Head of caudate nucleus (tissue), 42 donors: ENCODE results near the gene WLS.

Experiments
- DNase-seq, 42 donors: peaks; one replicate each; pipeline versions ENCODE4 v3.0.0 to v3.0.0-alpha.2; 2020 to 2021; ENCODE audit warnings: mixed read lengths in 7 of 42
- intact Hi-C: fragments of 100-400 bp; cut with DNase I; formaldehyde crosslinking; loops from one replicate; pipeline ENCODE4 v1.15.0; 2022

Gene WLS

GRCh38 chr1:68230484-68230802 is 1.9 kb downstream of the WLS start:
- intact Hi-C loops = loop anchor here (10.0 kb wide), 2 partner anchors 64 to 94 kb away; no protein-coding TSS in a partner anchor
- DNase-seq = peak in 3 of 42 donors; percentile 15 to 21 (median 15)

- DNase-seq = peak in 1 of 42 donors; percentile 46
- intact Hi-C loops = loop anchor here (10.0 kb wide), 2 partner anchors 65 to 95 kb away; no protein-coding TSS in a partner anchor
These were observed 2.5 kb downstream of the WLS start for GRCh38 chr1:68229650-68230483.

- intact Hi-C loops = no loop called here
- no peak for DNase-seq
These were observed 3.5 kb downstream of the WLS start for GRCh38 chr1:68228851-68229250.

GRCh38 chr1:68227598-68227997 is 4.7 kb downstream of the WLS start:
- no peak for DNase-seq
- intact Hi-C loops = no loop called here

- intact Hi-C loops = no loop called here
- no peak for DNase-seq
These were observed 6.5 kb downstream of the WLS start for GRCh38 chr1:68225781-68226180.

- no peak for DNase-seq
- intact Hi-C loops = no loop called here
These were observed 8.6 kb downstream of the WLS start for GRCh38 chr1:68223687-68224086.

- no peak for DNase-seq
- intact Hi-C loops = no loop called here
These were observed 10.3 kb downstream of the WLS start for GRCh38 chr1:68221980-68222373.

- no peak for DNase-seq
- intact Hi-C loops = no loop called here
These were observed 11.0 kb downstream of the WLS start for GRCh38 chr1:68221001-68221979.

GRCh38 chr1:68220420-68220819 is 11.9 kb downstream of the WLS start:
- intact Hi-C loops = no loop called here

GRCh38 chr1:68218490-68218889 is 13.8 kb downstream of the WLS start:
- peak in 4 of 42 donors; percentile 13 to 57 (median 36) for DNase-seq
- intact Hi-C loops = no loop called here

More at GRCh38 chr1:68220420-68220819, 11.9 kb downstream of the WLS start:
- no peak for DNase-seq

- DNase-seq = no peak
- intact Hi-C loops = no loop called here
These were observed 14.7 kb downstream of the WLS start for GRCh38 chr1:68217618-68218017.

GRCh38 chr1:68217060-68217554 is 15.2 kb downstream of the WLS start:
- peak in 4 of 42 donors; percentile 17 to 53 (median 24) for DNase-seq
- intact Hi-C loops = no loop called here

- intact Hi-C loops = no loop called here
- no peak for DNase-seq
These were observed 16.1 kb downstream of the WLS start for GRCh38 chr1:68216089-68216772.

- intact Hi-C loops = no loop called here
- peak in 11 of 42 donors; percentile 9 to 57 (median 27) for DNase-seq
These were observed 18.5 kb downstream of the WLS start for GRCh38 chr1:68213843-68214242.

- no peak for DNase-seq
- intact Hi-C loops = no loop called here
These were observed 20.5 kb downstream of the WLS start for GRCh38 chr1:68211761-68212380.

GRCh38 chr1:68210829-68211228 is 21.5 kb downstream of the WLS start:
- intact Hi-C loops = no loop called here
- no peak for DNase-seq

- no peak for DNase-seq
- intact Hi-C loops = no loop called here
These were observed 22.3 kb downstream of the WLS start for GRCh38 chr1:68210027-68210426.

GRCh38 chr1:68206848-68207689 is 25.3 kb downstream of the WLS start:
- no peak for DNase-seq
- intact Hi-C loops = no loop called here
